ENCODE data around the gene TRMT5. TPM values are rescaled to one million over a fixed set of nuclear protein-coding genes. Genes with fewer than 3 reads are reported as not detected.

TRMT5 gene
- total and polyA plus RNA-seq, 8 donors = 2.3 to 10.0 (median 6.9) TPM

DNA sequence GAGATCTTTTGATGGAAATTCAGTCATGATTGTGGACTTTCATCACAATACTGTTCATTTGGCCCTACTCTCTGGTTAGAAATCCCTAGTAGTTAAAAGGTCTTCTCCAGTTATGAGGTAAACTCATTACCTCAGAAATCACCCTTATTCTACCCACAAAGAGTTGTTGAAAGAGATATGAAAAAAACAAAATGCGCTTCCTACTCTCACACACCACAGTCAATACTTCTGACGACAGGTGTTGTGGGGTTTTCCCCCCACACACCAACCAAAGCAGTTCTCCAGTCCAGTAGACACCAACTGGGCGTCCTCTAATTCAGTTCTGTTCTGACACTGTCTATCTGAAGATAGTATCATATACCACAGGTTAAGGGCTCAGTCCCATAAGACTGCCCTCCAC, 54.9 kb downstream of the TRMT5 start:
- Histone ChIP-seq H3K36me3 (no peaks in the 10 kb centered on the region), H3K4me1 (no peaks in the 10 kb centered on the region), H3K27me3 (no peaks in the 10 kb centered on the region), H3K27ac (no peak overlapping the region), H3K4me3 (no peak overlapping the region), H3K9me3 (no peaks in the 10 kb centered on the region)
- TF ChIP-seq CTCF (IDR thresholded peaks at IDR 0.05) = no peak
- DNase-seq (no peak), FAIRE-seq (no peak), ATAC-seq (no peak)
- WGBS, 2 donors = 93 to 98% methylated on average over 3 of the region's 3 CpGs
- intact Hi-C loops (cut with DNase I) = no loop called here

DNA sequence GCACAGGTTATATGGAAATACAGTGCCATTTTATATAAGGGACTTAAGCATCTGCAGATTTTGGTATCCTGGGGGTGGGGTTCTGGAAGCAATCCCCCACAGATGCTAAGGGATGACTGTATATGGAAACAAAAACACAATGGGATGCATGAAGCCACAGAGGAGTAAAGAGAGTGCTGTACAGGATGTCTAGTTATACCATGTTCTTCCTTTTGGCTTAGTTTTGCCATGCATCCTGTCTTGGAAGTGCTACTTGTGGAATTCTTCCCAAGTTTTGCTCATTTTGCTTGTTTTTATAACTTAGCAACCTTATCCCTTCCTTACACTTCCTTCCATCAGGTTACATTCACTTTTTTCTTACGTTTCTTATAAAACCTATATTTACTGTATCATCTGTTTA, 55.6 kb downstream of the TRMT5 start:
- H3K9me3 ChIP-seq = no peaks in the 10 kb centered on the region
- no peaks in the 10 kb centered on the region for H3K4me1 ChIP-seq
- 80 to 81% methylated on average over 1 of the region's 1 CpG for WGBS, 2 donors
- no peak for TF ChIP-seq CTCF (IDR thresholded peaks at IDR 0.05)
- ATAC-seq (no peak), FAIRE-seq (no peak), DNase-seq (no peak)
- no peak overlapping the region for H3K27ac ChIP-seq
- no peaks in the 10 kb centered on the region for H3K36me3 ChIP-seq
- H3K4me3 ChIP-seq = no peak overlapping the region
- intact Hi-C loops (cut with DNase I) = no loop called here
- H3K27me3 ChIP-seq = no peaks in the 10 kb centered on the region

DNA sequence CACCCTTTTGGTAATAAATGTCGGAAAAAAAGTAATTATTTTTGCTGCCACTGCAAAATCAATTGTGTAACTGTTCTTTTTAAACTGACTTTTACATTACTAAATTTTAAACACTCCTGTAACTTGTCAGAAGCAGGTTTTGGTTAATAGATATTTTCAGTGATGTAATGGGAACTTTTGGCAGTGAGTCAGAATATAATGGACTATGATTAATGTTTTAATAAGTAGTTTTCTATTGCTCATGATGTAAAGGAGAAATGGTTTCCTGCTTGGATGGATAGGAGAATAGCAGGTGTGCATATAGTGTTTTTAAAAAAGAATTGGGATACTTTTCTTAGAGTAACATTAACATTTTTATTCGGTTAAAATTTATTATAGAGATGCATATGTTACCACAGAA, 58.8 kb downstream of the TRMT5 start:
- Histone ChIP-seq H3K4me3 (no peak overlapping the region), H3K4me1 (no peaks in the 10 kb centered on the region), H3K9me3 (no peaks in the 10 kb centered on the region), H3K27ac (no peak overlapping the region), H3K27me3 (no peaks in the 10 kb centered on the region), H3K36me3 (no peaks in the 10 kb centered on the region)
- FAIRE-seq (no peak), ATAC-seq (no peak), DNase-seq (no peak)
- 84 to 90% methylated on average over 2 of the region's 2 CpGs for WGBS, 2 donors
- intact Hi-C loops (cut with DNase I) = no loop called here
- no peak for TF ChIP-seq CTCF (IDR thresholded peaks at IDR 0.05)

Other genes starting within 250 kb of the TRMT5 start
- 10 to 100 TPM in 5 of 6 donors, 1 to 10 TPM in 1; 8.0 to 15.6 (median 12.9) TPM for gene MNAT1, start 246.3 kb downstream of the TRMT5 start, total RNA-seq
- 10 to 100 TPM in 1 of 2 donors, 1 to 10 TPM in 1; 6.9 to 12.2 TPM for gene MNAT1, start 246.3 kb downstream of the TRMT5 start, polyA plus RNA-seq
- gene SLC38A6, start 166 bp upstream of the TRMT5 start, total RNA-seq = 1 to 10 TPM; 2.2 to 8.6 (median 4.0) TPM
- gene SLC38A6, start 166 bp upstream of the TRMT5 start, polyA plus RNA-seq = 1 to 10 TPM; 6.0 to 7.5 TPM